Activated CD4-positive, alpha-beta T cell treated with anti-CD3 and anti-CD28 coated beads for 4 hours (primary cell): Measurements from ENCODE around the gene BBOF1.
"Not testable (repeated sequence)": the region's sequence is repeated elsewhere in the genome, so short reads cannot be mapped to it uniquely, and the experiment has no call there.

Source experiments
- DNase-seq, 2 donors: peaks; one replicate each; pipeline ENCODE4 v3.0.0-alpha.2; 2020

BBOF1 gene

DNA sequence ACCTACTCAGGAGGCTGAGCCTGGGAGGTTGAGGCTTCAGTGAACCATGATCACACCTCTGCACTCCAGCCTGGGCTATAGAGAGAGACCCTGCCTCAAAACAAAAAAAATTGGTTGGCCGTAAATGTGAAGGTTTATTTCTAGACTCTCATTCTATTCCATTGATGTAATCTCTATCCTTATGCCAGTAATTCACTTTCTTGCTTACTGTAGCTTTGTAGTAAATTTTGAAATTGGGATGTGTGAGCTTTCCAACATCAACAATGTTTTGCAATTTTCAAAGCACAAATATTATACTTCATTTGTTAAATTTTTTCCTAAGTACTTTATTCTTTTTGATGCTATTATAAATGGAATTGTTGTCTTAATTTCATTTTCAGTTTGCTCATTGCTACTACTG is 90.2 kb downstream of the BBOF1 start:
- no peak for DNase-seq

DNA sequence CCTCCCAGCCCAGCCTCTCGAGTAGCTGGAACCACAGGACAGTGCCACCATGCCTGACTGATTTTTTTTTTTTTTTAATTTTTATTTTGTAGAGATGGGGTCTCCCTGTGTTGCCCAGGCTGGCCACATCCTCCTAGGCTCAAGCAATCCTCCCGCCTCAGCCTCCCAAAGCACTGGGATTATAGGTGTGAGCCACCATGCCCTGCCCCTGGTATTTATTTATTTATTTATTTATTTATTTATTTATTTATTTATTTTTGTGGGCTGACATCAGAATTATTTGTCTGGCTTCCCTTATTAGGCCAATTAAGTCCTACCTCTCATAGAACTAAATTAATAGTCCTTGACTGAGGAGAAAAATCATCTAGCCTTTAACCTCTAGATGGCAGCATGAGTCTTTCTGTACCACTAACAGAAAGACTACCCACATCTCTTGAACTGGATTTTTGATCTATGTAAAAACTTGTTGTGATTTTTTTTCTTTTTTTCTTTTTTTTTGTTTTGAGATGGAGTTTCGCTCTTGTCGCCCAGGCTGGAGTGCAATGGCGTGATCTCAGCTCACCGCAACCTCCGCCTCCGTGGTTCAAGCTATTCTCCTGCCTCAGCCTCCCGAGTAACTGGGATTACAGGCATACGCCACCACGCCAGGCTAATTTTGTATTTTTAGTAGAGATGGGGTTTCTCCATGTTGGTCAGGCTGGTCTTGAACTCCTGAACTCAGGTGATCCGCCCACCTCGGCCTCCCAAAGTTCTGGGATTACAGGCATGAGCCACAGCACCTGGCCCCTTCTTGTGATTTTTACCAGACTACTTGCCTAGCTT is 92.5 kb downstream of the BBOF1 start:
- not testable (repeated sequence) for DNase-seq
